ENCODE results near the gene OMP. TPM values are rescaled to one million over a fixed set of nuclear protein-coding genes. Genes with fewer than 3 reads are reported as not detected.

Gene OMP
- total RNA-seq, 1 donor from 2014 or later: not detected

GRCh38 chr11:77072851-77073327, 29.8 kb upstream of the OMP start:
- no peaks in the 10 kb centered on the region for H3K27me3 Mint-ChIP-seq (ENCODE audit: unreplicated experiment)
- H3K9me3 Mint-ChIP-seq (ENCODE audit: unreplicated experiment): peaks cover 1% of the 10 kb centered on the region
- TF ChIP-seq, protein P1, sequence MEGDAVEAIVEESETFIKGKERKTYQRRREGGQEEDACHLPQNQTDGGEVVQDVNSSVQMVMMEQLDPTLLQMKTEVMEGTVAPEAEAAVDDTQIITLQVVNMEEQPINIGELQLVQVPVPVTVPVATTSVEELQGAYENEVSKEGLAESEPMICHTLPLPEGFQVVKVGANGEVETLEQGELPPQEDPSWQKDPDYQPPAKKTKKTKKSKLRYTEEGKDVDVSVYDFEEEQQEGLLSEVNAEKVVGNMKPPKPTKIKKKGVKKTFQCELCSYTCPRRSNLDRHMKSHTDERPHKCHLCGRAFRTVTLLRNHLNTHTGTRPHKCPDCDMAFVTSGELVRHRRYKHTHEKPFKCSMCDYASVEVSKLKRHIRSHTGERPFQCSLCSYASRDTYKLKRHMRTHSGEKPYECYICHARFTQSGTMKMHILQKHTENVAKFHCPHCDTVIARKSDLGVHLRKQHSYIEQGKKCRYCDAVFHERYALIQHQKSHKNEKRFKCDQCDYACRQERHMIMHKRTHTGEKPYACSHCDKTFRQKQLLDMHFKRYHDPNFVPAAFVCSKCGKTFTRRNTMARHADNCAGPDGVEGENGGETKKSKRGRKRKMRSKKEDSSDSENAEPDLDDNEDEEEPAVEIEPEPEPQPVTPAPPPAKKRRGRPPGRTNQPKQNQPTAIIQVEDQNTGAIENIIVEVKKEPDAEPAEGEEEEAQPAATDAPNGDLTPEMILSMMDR (IDR thresholded peaks at IDR 0.05): no peak
- H3K4me1 Mint-ChIP-seq (ENCODE audit: unreplicated experiment): peaks cover 41% of the 10 kb centered on the region
- peaks cover under 1% of the 10 kb centered on the region for H3K36me3 Mint-ChIP-seq (ENCODE audit: unreplicated experiment)
- no peak overlapping the region for H3K4me3 Mint-ChIP-seq (ENCODE audit: unreplicated experiment)
- no peak for DNase-seq (ENCODE audit: extremely low spot score, unreplicated experiment)
- H3K27ac Mint-ChIP-seq (ENCODE audit: unreplicated experiment): peak overlapping the region; percentile 97

DNA sequence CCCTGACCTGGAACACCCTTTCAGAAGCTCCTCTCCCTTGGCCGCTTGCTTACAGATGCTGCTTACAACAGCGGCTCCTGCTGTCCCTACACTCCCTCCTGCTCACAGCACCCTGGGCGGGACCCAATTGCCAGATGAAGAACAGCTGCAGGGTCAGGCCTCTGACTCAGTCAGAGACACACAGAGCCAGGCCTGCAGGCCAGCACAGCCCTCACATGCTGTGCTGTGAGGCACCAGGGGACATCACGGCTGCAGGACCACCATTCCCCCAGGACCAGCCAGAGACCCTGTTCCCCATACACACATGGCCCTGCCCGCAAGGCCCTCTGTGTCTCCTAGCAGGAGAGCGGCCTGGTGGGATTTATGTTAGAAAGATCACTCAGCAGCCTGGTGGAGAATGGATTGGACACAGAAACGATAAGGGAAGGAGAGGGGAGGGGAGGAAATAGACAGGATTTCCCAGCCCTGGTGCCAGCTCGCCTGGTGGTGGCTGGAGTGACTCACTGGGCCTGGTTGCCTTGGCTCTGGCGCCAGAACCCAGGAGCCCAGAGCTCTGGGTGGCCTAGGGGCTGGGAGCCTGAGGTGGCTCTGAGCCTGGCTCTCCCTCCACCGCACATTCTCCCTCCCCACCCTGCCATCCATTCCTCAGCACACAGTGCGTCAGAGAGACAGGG, 29.2 kb upstream of the OMP start:
- Mint-ChIP-seq H3K36me3 (ENCODE audit: unreplicated experiment) (peaks cover 6% of the 10 kb centered on the region), H3K27ac (ENCODE audit: unreplicated experiment) (peak overlapping the region; percentile 97), H3K9me3 (ENCODE audit: unreplicated experiment) (peaks cover 7% of the 10 kb centered on the region), H3K27me3 (ENCODE audit: unreplicated experiment) (no peaks in the 10 kb centered on the region), H3K4me1 (ENCODE audit: unreplicated experiment) (peaks cover 39% of the 10 kb centered on the region), H3K4me3 (ENCODE audit: unreplicated experiment) (peak overlapping the region; percentile 38)
- TF ChIP-seq, protein P1 (IDR thresholded peaks at IDR 0.05): peak; percentile 66
- DNase-seq (ENCODE audit: extremely low spot score, unreplicated experiment): peak; percentile 93

GRCh38 chr11:77074205-77074604, 28.4 kb upstream of the OMP start:
- Mint-ChIP-seq H3K9me3 (ENCODE audit: unreplicated experiment) (peaks cover 14% of the 10 kb centered on the region), H3K4me1 (ENCODE audit: unreplicated experiment) (peaks cover 38% of the 10 kb centered on the region), H3K27me3 (ENCODE audit: unreplicated experiment) (no peaks in the 10 kb centered on the region), H3K27ac (ENCODE audit: unreplicated experiment) (peak overlapping the region; percentile 97), H3K4me3 (ENCODE audit: unreplicated experiment) (no peak overlapping the region), H3K36me3 (ENCODE audit: unreplicated experiment) (peaks cover 9% of the 10 kb centered on the region)
- DNase-seq (ENCODE audit: extremely low spot score, unreplicated experiment): no peak
- TF ChIP-seq, protein P1 (IDR thresholded peaks at IDR 0.05): no peak

DNA sequence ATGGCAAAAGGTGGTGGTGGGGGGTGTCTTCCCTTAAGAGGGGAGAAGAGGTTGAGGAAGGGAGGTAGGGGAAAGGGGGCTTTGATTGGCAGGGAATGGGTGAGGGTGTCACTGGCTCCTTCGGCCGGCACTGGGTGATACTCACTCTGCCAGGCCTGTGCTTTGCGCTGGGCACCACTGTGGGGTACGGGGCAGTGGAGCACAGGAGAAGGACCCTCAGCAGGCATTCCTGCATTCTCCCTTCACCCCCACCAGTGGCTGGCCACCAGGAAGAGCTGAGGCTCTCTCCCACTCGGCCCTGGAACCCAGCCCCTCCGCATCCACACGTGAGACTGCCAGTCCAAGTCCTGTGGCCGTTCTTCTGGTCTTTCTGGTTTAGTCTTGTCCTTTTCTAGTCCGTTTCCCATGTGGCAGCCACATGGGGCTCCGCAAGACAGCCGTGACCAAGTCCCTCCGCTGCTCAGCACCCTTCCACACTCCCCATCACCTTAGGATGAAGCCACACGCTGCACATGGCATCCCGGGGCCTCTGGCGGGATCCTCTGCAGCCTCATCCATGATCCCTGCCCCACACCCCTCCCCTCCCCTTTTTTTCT, 27.9 kb upstream of the OMP start:
- H3K4me1 Mint-ChIP-seq (ENCODE audit: unreplicated experiment): peaks cover 35% of the 10 kb centered on the region
- DNase-seq (ENCODE audit: extremely low spot score, unreplicated experiment): no peak
- peaks cover 15% of the 10 kb centered on the region for H3K9me3 Mint-ChIP-seq (ENCODE audit: unreplicated experiment)
- TF ChIP-seq, protein P1 (IDR thresholded peaks at IDR 0.05): no peak
- H3K27me3 Mint-ChIP-seq (ENCODE audit: unreplicated experiment): no peaks in the 10 kb centered on the region
- H3K27ac Mint-ChIP-seq (ENCODE audit: unreplicated experiment): peak overlapping the region; percentile 97
- peaks cover 9% of the 10 kb centered on the region for H3K36me3 Mint-ChIP-seq (ENCODE audit: unreplicated experiment)
- no peak overlapping the region for H3K4me3 Mint-ChIP-seq (ENCODE audit: unreplicated experiment)

GRCh38 chr11:77075425-77075905, 27.2 kb upstream of the OMP start:
- Mint-ChIP-seq H3K4me3 (ENCODE audit: unreplicated experiment) (no peak overlapping the region), H3K27me3 (ENCODE audit: unreplicated experiment) (no peaks in the 10 kb centered on the region), H3K36me3 (ENCODE audit: unreplicated experiment) (peaks cover 9% of the 10 kb centered on the region), H3K9me3 (ENCODE audit: unreplicated experiment) (peaks cover 15% of the 10 kb centered on the region), H3K27ac (ENCODE audit: unreplicated experiment) (no peak overlapping the region), H3K4me1 (ENCODE audit: unreplicated experiment) (peaks cover 33% of the 10 kb centered on the region)
- DNase-seq (ENCODE audit: extremely low spot score, unreplicated experiment): no peak
- TF ChIP-seq, protein P1 (IDR thresholded peaks at IDR 0.05): no peak
